A673 (cell line): ENCODE data around the gene KLF16. TPM values are rescaled to one million over a fixed set of nuclear protein-coding genes. Genes with fewer than 3 reads are reported as not detected.
"Not testable (repeated sequence)": the region's sequence is repeated elsewhere in the genome, so short reads cannot be mapped to it uniquely, and the experiment has no call there.

Experiments used
- BruUV-seq: library from RNA; stranded (reverse); fragments of 400-500 nt; replicated peaks from 2 replicates; lab custom pipeline; 2021; lab: Mats Ljungman, UMichigan
- CTCF ChIA-PET: fragments of 300-600 bp; sonication (Branson Sonifier 250); formaldehyde crosslinking; loops from one replicate; lab custom pipeline; 2022; ENCODE audit warnings: antibody characterized with exemption; lab: Charles Lee
- POLR2A ChIA-PET: fragments of 300-600 bp; sonication (Branson Sonifier 250); formaldehyde crosslinking; loops from one replicate; lab custom pipeline; 2022; ENCODE audit warnings: antibody characterized with exemption; ENCODE audit not compliant: low non-redundant PET; lab: Charles Lee
- DNase-seq: peaks from one replicate; pipeline ENCODE4 v3.0.0-alpha.2; 2015; ENCODE audit warnings: low spot score
- H3K27ac ChIP-seq: fragments of 200-600 bp; sonication (generic); 2 replicates; pipeline ENCODE4 v1.5.1; 2016; ENCODE audit warnings: mixed run types, low read depth, mild to moderate bottlenecking, mixed read lengths, antibody characterized with exemption, low read length; ENCODE audit not compliant: poor library complexity, severe bottlenecking
- H3K27me3 ChIP-seq: fragments of 200-600 bp; sonication (generic); replicated peaks from 2 replicates; pipeline ENCODE4 v1.6.1; 2017; ENCODE audit warnings: mixed run types, low read depth, mild to moderate bottlenecking, mixed read lengths, antibody characterized with exemption, low read length; ENCODE audit not compliant: insufficient read depth, poor library complexity
- H3K36me3 ChIP-seq: fragments of 200-600 bp; sonication (generic); 2 replicates; pipeline ENCODE4 v1.6.1; 2016; ENCODE audit warnings: mixed run types, mild to moderate bottlenecking, mixed read lengths, antibody characterized with exemption, low read length; ENCODE audit not compliant: insufficient read depth, poor library complexity, severe bottlenecking
- H3K4me1 ChIP-seq: fragments of 200-600 bp; sonication (generic); 2 replicates; pipeline ENCODE4 v1.6.1; 2017; ENCODE audit warnings: mixed run types, mild to moderate bottlenecking, mixed read lengths, antibody characterized with exemption, low read length; ENCODE audit not compliant: insufficient read depth, poor library complexity, severe bottlenecking
- H3K4me3 ChIP-seq: fragments of 200-600 bp; sonication (generic); 2 replicates; pipeline ENCODE4 v1.5.1; 2016; ENCODE audit warnings: low read depth, mixed run types, mild to moderate bottlenecking, mixed read lengths, low read length; ENCODE audit not compliant: poor library complexity, severe bottlenecking
- H3K9me3 ChIP-seq: fragments of 200-600 bp; sonication (generic); 2 replicates; pipeline ENCODE4 v1.6.1; 2016; ENCODE audit warnings: mixed run types, low read depth, mild to moderate bottlenecking, mixed read lengths, antibody characterized with exemption, low read length; ENCODE audit not compliant: poor library complexity, severe bottlenecking
- EZH2 ChIP-seq: fragments of 200-600 bp; sonication (generic); IDR thresholded peaks from 2 replicates; pipeline ENCODE4 v1.6.1; 2017; ENCODE audit warnings: borderline replicate concordance, low read depth, mild to moderate bottlenecking, mixed read lengths, antibody characterized with exemption, low read length; ENCODE audit not compliant: poor library complexity, severe bottlenecking
- intact Hi-C: fragments of 100-400 bp; cut with micrococcal nuclease; formaldehyde crosslinking; loops from one replicate; pipeline ENCODE4 v1.10.0; 2022; ENCODE audit not compliant: unreplicated experiment
- total RNA-seq: library from RNA; stranded (reverse); gene quantifications from 2 replicates; pipeline ENCODE4 v1.2.3, GENCODE V29; 2021
- TF ChIP-seq, protein P1 (sequence below): fragments of 300-800, 200-600 bp; sonication (generic); conservative IDR thresholded peaks from 2 replicates; pipeline ENCODE4 v1.5.1; 2017; ENCODE audit warnings: low read depth, mild to moderate bottlenecking, antibody characterized with exemption, low read length, moderate library complexity, mixed read lengths

Gene KLF16
- total RNA-seq, 1 experiment from 2014 or later: 46.8 TPM

DNA sequence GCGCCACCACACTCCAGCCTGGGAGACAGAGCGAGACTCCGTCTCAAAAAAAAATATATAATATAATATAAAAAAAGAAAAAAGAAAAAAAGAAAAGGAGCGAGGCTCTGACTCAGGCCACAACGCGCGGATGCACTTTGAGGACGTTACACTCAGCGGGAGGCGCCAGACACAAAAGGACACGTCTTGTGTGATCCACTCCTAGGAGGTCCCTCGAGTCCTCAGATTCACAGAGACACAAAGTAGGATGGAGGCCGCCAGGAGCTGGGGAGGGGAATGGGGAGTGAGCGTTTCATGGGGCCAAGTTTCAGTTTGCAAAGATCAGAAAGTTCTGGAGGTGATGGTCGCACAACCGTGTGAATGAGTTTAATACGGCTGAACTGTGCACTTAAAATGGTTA, 30.4 kb upstream of the KLF16 start:
- intact Hi-C loops: no loop called here
- no peaks in the 10 kb centered on the region for H3K27me3 ChIP-seq
- no peaks in the 10 kb centered on the region for H3K9me3 ChIP-seq
- peaks cover 8% of the 10 kb centered on the region for H3K4me1 ChIP-seq
- no peaks in the 10 kb centered on the region for H3K36me3 ChIP-seq
- DNase-seq: no peak
- H3K4me3 ChIP-seq: no peak overlapping the region
- POLR2A ChIA-PET: no interaction called here
- H3K27ac ChIP-seq: no peak overlapping the region
- TF ChIP-seq EZH2: no peak
- TF ChIP-seq, protein P1, sequence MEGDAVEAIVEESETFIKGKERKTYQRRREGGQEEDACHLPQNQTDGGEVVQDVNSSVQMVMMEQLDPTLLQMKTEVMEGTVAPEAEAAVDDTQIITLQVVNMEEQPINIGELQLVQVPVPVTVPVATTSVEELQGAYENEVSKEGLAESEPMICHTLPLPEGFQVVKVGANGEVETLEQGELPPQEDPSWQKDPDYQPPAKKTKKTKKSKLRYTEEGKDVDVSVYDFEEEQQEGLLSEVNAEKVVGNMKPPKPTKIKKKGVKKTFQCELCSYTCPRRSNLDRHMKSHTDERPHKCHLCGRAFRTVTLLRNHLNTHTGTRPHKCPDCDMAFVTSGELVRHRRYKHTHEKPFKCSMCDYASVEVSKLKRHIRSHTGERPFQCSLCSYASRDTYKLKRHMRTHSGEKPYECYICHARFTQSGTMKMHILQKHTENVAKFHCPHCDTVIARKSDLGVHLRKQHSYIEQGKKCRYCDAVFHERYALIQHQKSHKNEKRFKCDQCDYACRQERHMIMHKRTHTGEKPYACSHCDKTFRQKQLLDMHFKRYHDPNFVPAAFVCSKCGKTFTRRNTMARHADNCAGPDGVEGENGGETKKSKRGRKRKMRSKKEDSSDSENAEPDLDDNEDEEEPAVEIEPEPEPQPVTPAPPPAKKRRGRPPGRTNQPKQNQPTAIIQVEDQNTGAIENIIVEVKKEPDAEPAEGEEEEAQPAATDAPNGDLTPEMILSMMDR: no peak
- CTCF ChIA-PET: no interaction called here
- BruUV-seq: no TSS peak

DNA sequence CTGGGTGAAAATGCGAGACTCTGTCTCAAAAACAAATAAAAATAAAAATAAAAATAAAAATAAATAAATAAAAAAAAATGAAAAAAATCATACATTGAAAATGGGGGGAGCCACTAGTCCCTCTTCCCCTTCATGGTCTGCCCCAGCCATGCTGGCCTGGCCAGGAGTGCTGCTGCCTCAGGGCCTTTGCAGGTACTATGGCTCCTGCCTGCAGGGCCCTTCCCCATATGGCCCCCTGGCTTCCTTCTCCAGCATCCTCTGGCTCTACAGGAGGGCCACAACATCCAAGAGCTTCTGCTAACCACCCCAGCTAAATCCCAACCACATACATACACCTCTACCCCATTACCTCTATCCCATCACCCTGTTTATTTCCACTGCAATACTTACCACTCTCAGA, 26.5 kb upstream of the KLF16 start:
- ChIA-PET CTCF (no interaction called here), POLR2A (interaction anchor here (0.7 kb wide), 1 partner anchor 81 kb away, joined by 3 read pairs; no protein-coding TSS in a partner anchor)
- Histone ChIP-seq H3K36me3 (no peaks in the 10 kb centered on the region), H3K27me3 (no peaks in the 10 kb centered on the region), H3K27ac (no peak overlapping the region), H3K4me1 (no peaks in the 10 kb centered on the region), H3K9me3 (no peaks in the 10 kb centered on the region), H3K4me3 (no peak overlapping the region)
- no TSS peak for BruUV-seq
- intact Hi-C loops: no loop called here
- no peak for TF ChIP-seq EZH2
- TF ChIP-seq, protein P1: no peak
- DNase-seq: no peak

DNA sequence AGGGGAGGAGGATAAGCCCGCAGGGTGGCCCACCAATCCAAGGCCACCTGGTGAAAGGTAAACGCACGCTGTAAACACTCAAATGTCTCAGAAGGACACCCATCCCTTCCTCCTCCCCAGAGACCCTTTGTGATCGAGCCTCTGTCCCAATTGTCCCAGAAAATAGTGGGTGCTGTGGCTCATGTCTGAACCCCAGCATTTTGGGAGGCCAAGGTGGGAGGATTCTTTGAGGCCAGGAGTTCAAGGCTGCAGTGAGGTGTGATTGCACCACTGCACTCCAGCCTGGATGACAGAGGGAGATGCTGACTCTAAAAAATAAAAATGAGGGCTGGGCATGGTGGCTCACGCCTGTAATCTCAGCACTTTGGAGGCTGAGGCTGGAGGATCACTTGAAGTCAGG, 25.0 kb upstream of the KLF16 start:
- Histone ChIP-seq H3K4me1 (peaks cover 2% of the 10 kb centered on the region), H3K9me3 (no peaks in the 10 kb centered on the region), H3K36me3 (no peaks in the 10 kb centered on the region), H3K27me3 (no peaks in the 10 kb centered on the region), H3K4me3 (no peak overlapping the region), H3K27ac (no peak overlapping the region)
- intact Hi-C loops: no loop called here
- no TSS peak for BruUV-seq
- POLR2A ChIA-PET: no interaction called here
- DNase-seq: no peak
- CTCF ChIA-PET: no interaction called here
- TF ChIP-seq EZH2: no peak
- TF ChIP-seq, protein P1: no peak

DNA sequence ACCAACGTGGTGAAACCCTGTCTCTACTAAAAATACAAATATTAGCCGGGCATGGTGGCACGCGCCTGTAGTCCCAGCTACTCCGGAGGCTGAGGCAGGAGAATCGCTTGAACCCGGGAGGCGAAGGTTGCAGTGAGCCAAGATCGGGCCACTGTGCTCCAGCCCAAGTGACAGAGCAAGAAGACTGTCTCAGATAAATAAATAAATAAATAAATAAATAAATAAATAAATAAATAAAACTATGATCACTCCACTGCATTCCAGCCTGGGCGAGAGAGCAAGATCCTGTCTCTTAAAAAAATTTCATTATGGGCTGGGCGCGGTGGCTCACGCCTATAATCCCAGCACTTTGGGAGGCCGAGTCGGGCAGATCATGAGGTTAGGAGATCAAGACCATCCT, 23.0 kb upstream of the KLF16 start:
- BruUV-seq: not testable (repeated sequence)

DNA sequence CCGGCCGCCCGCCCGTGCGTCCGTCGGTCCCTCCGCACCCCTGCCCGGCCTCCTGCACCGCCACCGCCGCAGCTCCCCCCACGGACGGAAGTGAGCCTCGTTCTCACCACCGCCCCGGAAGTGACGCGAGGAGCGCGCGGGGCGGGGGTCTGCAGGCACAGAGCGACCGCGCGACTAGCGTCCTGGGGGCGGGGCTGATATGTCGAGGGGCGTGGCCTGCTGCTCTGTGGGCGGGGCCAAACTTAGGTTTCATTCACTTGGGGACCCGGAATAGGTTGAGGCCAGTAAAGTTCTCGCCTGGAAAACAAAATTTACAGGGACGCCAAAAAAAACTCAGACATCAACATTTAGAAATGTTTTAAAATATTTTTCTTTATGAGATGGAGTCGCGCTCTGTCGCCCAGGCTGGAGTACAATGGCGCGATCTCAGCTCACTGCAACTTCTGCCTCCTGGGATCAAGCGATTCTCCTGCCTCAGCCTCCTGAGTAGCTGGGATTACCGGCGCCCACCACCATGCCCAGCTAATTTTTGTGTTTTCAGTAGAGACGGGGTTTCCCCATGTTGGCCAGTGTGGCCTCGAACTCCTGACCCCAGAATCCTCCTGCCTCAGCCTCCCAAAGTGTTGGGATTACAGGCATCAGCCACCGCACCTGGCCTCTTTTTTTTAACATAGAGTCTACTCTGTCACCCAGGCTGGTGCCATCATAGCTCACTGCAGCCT, 22.2 kb upstream of the KLF16 start, which contains the start of gene ABHD17A:
Gene ABHD17A, minus strand, starts transcription at position 99 of the 722 bp plus-strand sequence. CDS start 3,930 bp downstream, outside the sequence.
- peak; percentile 97 for DNase-seq
- H3K27me3 ChIP-seq, H3K9me3 ChIP-seq, intact Hi-C loops, H3K4me1 ChIP-seq, BruUV-seq, H3K36me3 ChIP-seq: not testable (repeated sequence)
- ChIA-PET CTCF (interaction anchor here (0.6 kb wide), 2 partner anchors 18 to 480 kb away, joined by 6 to 9 read pairs; no protein-coding TSS in a partner anchor), POLR2A (interaction anchor here (0.6 kb wide), 3 partner anchors 13 to 63 kb away, joined by 3 to 9 read pairs (median 4); no protein-coding TSS in a partner anchor)
- H3K27ac ChIP-seq: peak within 1 kb of the TSS; percentile 64
- peak within 1 kb of the TSS; percentile 94 for H3K4me3 ChIP-seq

More for the DNA sequence above, 23.0 kb upstream of the KLF16 start:
- POLR2A ChIA-PET, CTCF ChIA-PET, H3K9me3 ChIP-seq, H3K4me1 ChIP-seq, H3K27me3 ChIP-seq, H3K4me3 ChIP-seq, H3K27ac ChIP-seq, H3K36me3 ChIP-seq, DNase-seq, intact Hi-C loops: not testable (repeated sequence)
